Activated naive CD4-positive, alpha-beta T cell (primary cell): Measurements from ENCODE around the gene IRAK1BP1.
"Not testable (repeated sequence)": the region's sequence is repeated elsewhere in the genome, so short reads cannot be mapped to it uniquely, and the experiment has no call there.

ENCODE experiments used
- DNase-seq, 4 experiments: peaks; one replicate each; lab custom pipeline; 2025; lab: John Stamatoyannopoulos, UW

Gene IRAK1BP1

GRCh38 chr6:78889901-78890300 is 22.6 kb downstream of the IRAK1BP1 start:
- not testable (repeated sequence) for DNase-seq

DNA sequence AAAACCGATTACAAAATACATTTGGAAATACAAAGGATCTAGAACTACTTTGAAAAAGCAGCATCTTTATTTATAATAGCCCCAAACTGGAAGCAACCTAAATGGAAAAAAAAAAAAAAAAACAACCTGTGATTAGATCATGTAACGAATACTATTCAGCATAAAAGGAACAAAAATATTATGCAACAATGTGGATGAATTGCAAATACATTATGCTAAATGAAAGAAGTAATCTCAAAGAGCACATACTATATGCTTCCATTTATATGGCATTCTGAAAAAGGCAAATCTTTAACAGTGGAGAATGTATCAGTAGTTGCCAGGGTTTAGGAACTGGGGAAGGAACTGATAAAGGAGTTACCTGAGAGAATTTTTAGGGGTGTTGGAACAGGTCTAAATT is 28.9 kb downstream of the IRAK1BP1 start:
- no peak for DNase-seq

- no peak for DNase-seq
These were observed 41.3 kb downstream of the IRAK1BP1 start for GRCh38 chr6:78908621-78909020.

GRCh38 chr6:78909391-78909790 is 42.0 kb downstream of the IRAK1BP1 start:
- DNase-seq = no peak

- DNase-seq = no peak
These were observed 42.7 kb downstream of the IRAK1BP1 start for GRCh38 chr6:78910010-78910409.

GRCh38 chr6:78910591-78911171 is 43.3 kb downstream of the IRAK1BP1 start:
- DNase-seq = no peak

GRCh38 chr6:78911218-78911940 is 44.0 kb downstream of the IRAK1BP1 start:
- no peak for DNase-seq

GRCh38 chr6:78916411-78916810 is 49.1 kb downstream of the IRAK1BP1 start:
- DNase-seq = no peak

GRCh38 chr6:78917788-78918187 is 50.4 kb downstream of the IRAK1BP1 start:
- DNase-seq = no peak

- DNase-seq = not testable (repeated sequence)
These were observed 53.8 kb downstream of the IRAK1BP1 start for GRCh38 chr6:78921168-78921567.

- DNase-seq = no peak
These were observed 58.0 kb downstream of the IRAK1BP1 start for GRCh38 chr6:78925317-78925716.

GRCh38 chr6:78935553-78935952 is 68.2 kb downstream of the IRAK1BP1 start:
- no peak for DNase-seq

DNA sequence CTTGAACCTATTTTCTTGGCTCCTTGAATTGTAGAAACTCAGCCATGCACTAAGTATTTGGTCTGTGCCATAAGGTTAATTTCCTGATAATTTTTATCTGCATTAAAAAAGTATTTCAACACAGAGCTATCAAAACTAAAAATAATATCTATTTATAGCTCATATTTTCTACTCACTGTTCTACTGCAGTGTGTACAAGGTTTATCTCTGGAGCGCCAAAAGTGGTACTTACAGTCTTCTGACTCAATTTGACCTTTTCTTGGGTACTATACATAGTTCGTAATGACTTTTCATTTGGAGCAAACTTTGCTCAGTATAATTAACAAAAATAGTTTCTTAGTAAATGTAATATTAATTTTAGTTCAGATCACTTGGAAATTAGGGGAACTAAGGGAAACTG is 69.2 kb downstream of the IRAK1BP1 start:
- DNase-seq = no peak

DNA sequence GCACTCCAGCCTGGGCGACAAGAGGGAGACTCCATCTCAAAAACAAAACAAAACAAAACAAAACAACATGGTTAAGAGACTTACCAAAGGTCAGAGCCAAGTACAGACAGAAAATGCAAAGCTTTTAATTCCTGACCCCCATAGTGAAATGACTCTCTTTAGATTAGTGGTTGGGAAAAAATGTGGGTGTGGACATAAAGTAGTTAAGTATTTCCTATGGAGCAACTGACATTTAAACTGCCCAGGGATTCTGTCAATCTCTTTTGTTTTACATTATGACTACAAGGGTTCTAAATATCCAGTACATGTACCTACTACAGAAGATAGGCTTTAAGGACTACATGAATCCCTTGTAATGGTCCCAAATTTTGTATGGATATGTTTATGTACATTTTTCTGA is 75.1 kb downstream of the IRAK1BP1 start:
- DNase-seq = no peak

DNA sequence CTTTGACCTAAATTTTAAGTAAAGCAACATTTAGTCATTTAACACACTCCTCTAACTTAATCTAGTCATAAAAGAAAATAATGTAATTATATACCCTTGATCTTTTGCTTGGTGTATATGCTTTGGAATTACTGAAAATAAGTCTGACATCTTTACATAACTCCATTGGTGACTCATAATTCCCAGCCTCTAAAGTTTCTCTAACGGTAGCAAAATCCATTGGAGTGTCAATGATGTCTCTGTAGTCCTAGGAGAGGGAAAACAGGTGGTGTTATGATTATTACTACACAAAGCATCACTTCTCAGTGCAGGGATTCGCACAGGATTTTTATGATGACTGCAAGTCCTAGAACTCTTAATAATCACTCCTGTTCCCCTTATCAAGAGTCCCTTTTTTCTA is 80.2 kb downstream of the IRAK1BP1 start:
- no peak for DNase-seq

- DNase-seq = no peak
These were observed 80.6 kb downstream of the IRAK1BP1 start for GRCh38 chr6:78947962-78948361.

GRCh38 chr6:78948785-78949184 is 81.4 kb downstream of the IRAK1BP1 start:
- DNase-seq = no peak

DNA sequence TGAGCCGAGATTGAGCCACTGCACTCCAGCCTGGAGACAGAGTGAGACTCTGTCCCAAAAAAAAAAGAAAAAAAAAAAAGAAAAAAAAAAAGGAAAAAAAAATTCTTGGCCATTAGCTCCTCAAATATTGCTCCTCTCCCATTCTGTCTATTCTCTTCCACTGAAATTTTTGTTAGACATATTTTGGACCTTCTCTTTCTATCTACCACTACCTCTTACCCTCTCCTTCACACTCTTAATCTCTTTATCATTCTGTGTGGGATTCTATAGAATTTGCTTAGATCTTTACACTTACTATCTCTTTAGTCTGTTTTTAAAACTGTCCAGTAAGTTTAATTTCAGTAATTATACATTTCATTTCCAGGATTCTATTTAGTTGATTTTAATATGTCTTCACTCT is 85.0 kb downstream of the IRAK1BP1 start:
- DNase-seq = no peak
